ENCODE measurements around the gene MPC2. TPM values are rescaled to one million over a fixed set of nuclear protein-coding genes. Genes with fewer than 3 reads are reported as not detected.

The MPC2 gene
- total and polyA plus RNA-seq, 7 donors, result 94.0 to 207 (median 153) TPM

DNA sequence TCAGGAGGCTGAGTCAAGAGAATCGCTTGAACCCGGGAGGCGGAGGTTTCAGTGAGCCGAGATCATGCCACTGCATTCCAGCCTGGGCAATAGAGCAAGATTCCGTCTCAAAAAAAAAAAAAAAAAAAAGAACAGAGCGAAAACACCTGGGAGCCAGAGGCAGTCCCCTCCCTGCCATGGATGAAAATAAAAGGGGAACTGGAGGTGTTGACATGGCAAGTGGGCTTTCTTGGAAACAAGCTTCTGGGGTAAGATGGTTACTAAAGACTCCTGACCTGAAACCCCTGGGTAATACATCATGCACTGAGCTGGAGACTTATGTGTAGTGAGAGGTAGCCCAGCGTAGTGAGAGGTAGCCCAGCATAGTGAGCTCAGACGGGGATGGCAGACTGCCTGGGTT is 54.5 kb downstream of the MPC2 start:
- ATAC-seq, result no peak
- no peak overlapping the region for H3K27ac ChIP-seq
- H3K9me3 ChIP-seq, result no peaks in the 10 kb centered on the region
- no peaks in the 10 kb centered on the region for H3K27me3 ChIP-seq (ENCODE audit: insufficient read depth in 3 of 3, low read length in 2 of 3)
- no peak overlapping the region for H3K4me3 ChIP-seq
- TF ChIP-seq, protein P1, sequence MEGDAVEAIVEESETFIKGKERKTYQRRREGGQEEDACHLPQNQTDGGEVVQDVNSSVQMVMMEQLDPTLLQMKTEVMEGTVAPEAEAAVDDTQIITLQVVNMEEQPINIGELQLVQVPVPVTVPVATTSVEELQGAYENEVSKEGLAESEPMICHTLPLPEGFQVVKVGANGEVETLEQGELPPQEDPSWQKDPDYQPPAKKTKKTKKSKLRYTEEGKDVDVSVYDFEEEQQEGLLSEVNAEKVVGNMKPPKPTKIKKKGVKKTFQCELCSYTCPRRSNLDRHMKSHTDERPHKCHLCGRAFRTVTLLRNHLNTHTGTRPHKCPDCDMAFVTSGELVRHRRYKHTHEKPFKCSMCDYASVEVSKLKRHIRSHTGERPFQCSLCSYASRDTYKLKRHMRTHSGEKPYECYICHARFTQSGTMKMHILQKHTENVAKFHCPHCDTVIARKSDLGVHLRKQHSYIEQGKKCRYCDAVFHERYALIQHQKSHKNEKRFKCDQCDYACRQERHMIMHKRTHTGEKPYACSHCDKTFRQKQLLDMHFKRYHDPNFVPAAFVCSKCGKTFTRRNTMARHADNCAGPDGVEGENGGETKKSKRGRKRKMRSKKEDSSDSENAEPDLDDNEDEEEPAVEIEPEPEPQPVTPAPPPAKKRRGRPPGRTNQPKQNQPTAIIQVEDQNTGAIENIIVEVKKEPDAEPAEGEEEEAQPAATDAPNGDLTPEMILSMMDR (IDR thresholded peaks at IDR 0.05), result no peak
- H3K4me1 ChIP-seq, result no peaks in the 10 kb centered on the region
- no peaks in the 10 kb centered on the region for H3K36me3 ChIP-seq (ENCODE audit: insufficient read depth in 1 of 2, low read depth in 1 of 2)
- intact Hi-C loops (cut with DNase I), result no loop called here
- WGBS, 3 donors, result 91 to 93% (median 91%) methylated on average over 8 of the region's 8 CpGs
- no peak for DNase-seq

GRCh38 chr1:167881786-167882185 is 55.1 kb downstream of the MPC2 start:
- ATAC-seq (no peak), DNase-seq (no peak)
- TF ChIP-seq, protein P1 (IDR thresholded peaks at IDR 0.05), result no peak
- Histone ChIP-seq H3K4me1 (no peaks in the 10 kb centered on the region), H3K27me3 (ENCODE audit: insufficient read depth in 3 of 3, low read length in 2 of 3) (no peaks in the 10 kb centered on the region), H3K4me3 (no peak overlapping the region), H3K36me3 (ENCODE audit: insufficient read depth in 1 of 2, low read depth in 1 of 2) (no peaks in the 10 kb centered on the region), H3K27ac (no peak overlapping the region), H3K9me3 (no peaks in the 10 kb centered on the region)
- intact Hi-C loops (cut with DNase I), result no loop called here
- WGBS, 3 donors, result 85 to 89% (median 87%) methylated on average over 3 of the region's 3 CpGs

- no peak for DNase-seq
- Histone ChIP-seq H3K36me3 (ENCODE audit: insufficient read depth in 1 of 2, low read depth in 1 of 2) (no peaks in the 10 kb centered on the region), H3K4me3 (no peak overlapping the region), H3K27me3 (ENCODE audit: insufficient read depth in 3 of 3, low read length in 2 of 3) (no peaks in the 10 kb centered on the region), H3K4me1 (no peaks in the 10 kb centered on the region), H3K27ac (no peak overlapping the region), H3K9me3 (no peaks in the 10 kb centered on the region)
- TF ChIP-seq, protein P1 (IDR thresholded peaks at IDR 0.05), result no peak
- intact Hi-C loops (cut with DNase I), result no loop called here
- no peak for ATAC-seq
These were observed 55.8 kb downstream of the MPC2 start for GRCh38 chr1:167881069-167881468.

- WGBS, 3 donors, result 88 to 91% (median 90%) methylated on average over 3 of the region's 3 CpGs
- TF ChIP-seq, protein P1 (IDR thresholded peaks at IDR 0.05), result no peak
- no peaks in the 10 kb centered on the region for H3K27me3 ChIP-seq (ENCODE audit: insufficient read depth in 3 of 3, low read length in 2 of 3)
- ATAC-seq, result no peak
- no peak for DNase-seq
- H3K9me3 ChIP-seq, result no peaks in the 10 kb centered on the region
- intact Hi-C loops (cut with DNase I), result no loop called here
- no peak overlapping the region for H3K4me3 ChIP-seq
- no peaks in the 10 kb centered on the region for H3K36me3 ChIP-seq (ENCODE audit: insufficient read depth in 1 of 2, low read depth in 1 of 2)
- H3K27ac ChIP-seq, result no peak overlapping the region
- no peaks in the 10 kb centered on the region for H3K4me1 ChIP-seq
These were observed 56.3 kb downstream of the MPC2 start for GRCh38 chr1:167880580-167881021.

DNA sequence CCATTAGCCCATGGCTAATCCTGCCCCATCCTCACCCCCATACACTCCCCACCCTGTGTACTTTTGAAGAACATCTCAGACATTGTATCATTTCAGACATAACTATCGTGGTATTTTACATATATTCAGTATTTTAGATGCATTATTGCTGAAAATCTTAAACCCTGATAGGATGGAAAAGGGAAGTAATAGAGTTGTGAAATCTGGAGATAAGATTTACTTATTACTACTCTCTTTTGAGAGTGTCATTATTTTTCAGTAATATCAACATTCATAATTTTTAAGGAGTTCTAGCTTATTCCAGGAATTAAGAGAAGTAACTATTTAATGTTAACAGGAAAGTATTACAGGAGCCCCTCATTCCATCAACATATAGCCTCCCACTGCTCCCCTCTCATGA is 57.4 kb downstream of the MPC2 start:
- H3K36me3 ChIP-seq (ENCODE audit: insufficient read depth in 1 of 2, low read depth in 1 of 2), result no peaks in the 10 kb centered on the region
- no peaks in the 10 kb centered on the region for H3K4me1 ChIP-seq
- DNase-seq (no peak), ATAC-seq (no peak)
- no peaks in the 10 kb centered on the region for H3K27me3 ChIP-seq (ENCODE audit: insufficient read depth in 3 of 3, low read length in 2 of 3)
- intact Hi-C loops (cut with DNase I), result no loop called here
- 79 to 92% (median 88%) methylated on average over 1 of the region's 1 CpG for WGBS, 3 donors
- no peak overlapping the region for H3K4me3 ChIP-seq
- TF ChIP-seq, protein P1 (IDR thresholded peaks at IDR 0.05), result no peak
- no peak overlapping the region for H3K27ac ChIP-seq
- H3K9me3 ChIP-seq, result no peaks in the 10 kb centered on the region

Data from psoas muscle (tissue), 8 donors.